Activated CD8-positive, alpha-beta memory T cell treated with anti-CD3 and anti-CD28 coated beads for 36 hours (primary cell): Measurements from ENCODE around the gene NOTCH1. TPM values are rescaled to one million over a fixed set of nuclear protein-coding genes. Genes with fewer than 3 reads are reported as not detected.

Experiments
- CTCF ChIA-PET: fragments of 350-600 bp; sonication (Branson Sonifier 250); formaldehyde crosslinking; loops from one replicate; lab custom pipeline; 2021; ENCODE audit warnings: antibody characterized with exemption; lab: Charles Lee
- POLR2A ChIA-PET: fragments of 350-600 bp; sonication (Branson Sonifier 250); formaldehyde crosslinking; loops from one replicate; lab custom pipeline; 2021; ENCODE audit warnings: antibody characterized with exemption; lab: Charles Lee
- total RNA-seq, 2 experiments: library from RNA; stranded (reverse); gene quantifications; one replicate each; pipeline ENCODE4 v1.2.3, GENCODE V29; 2021

NOTCH1 gene
- total RNA-seq, 2 experiments from 2014 or later: 69.5 to 71.4 TPM

GRCh38 chr9:136501686-136502085 is 44.2 kb downstream of the NOTCH1 start:
- ChIA-PET POLR2A (no interaction called here), CTCF (interaction anchor here (1.7 to 2.0 kb wide), 2 partner anchors 14 to 17 kb away, joined by 4 to 5 read pairs; no protein-coding TSS in a partner anchor)

GRCh38 chr9:136499935-136500910 is 45.6 kb downstream of the NOTCH1 start:
- POLR2A ChIA-PET: no interaction called here
- CTCF ChIA-PET: no interaction called here

DNA sequence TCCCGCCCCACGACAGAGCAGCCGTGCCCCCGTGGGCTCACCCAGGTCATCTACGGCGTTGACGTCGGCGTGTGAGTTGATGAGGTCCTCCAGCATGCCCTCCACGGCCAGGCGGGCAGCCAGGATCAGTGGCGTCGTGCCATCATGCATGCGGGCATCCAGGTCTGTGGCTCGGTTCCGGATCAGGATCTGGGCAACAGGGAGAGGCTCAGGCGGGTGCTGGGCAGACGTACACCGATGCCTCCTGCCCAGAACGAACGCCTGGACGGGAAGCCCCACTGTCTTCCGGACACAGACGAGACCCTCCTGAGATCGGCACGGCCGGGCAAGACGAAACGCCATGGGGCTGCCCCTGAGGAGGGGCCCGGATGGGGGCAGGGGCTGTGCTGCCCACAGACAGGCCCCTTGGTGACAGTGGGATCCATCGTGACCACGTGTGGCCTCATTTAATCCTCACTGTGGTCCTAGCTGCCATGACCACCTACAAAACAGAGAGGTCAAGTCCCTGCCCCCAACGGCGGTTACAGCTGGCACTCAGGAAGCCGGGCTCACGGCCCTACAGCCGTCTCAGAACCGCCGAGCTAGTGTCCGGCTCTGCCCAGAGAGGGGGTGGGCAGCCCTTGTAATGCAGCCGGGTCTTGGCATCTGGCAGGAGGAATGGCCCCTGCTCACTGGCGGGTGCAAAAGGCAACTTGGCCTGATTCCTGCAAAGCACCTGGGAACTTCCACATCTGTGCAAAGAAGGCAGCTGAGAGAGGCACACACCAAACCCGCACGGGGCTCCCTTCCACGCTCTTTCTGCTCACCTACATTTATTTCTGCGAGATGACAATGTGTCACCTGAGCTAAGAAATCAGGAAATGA is 46.5 kb downstream of the NOTCH1 start:
- POLR2A ChIA-PET: no interaction called here
- CTCF ChIA-PET: no interaction called here

GRCh38 chr9:136497916-136498695 is 47.7 kb downstream of the NOTCH1 start:
- CTCF ChIA-PET: no interaction called here
- POLR2A ChIA-PET: interaction anchor here (0.6 kb wide), 1 partner anchor 49 kb away, joined by 4 read pairs; no protein-coding TSS in a partner anchor

- POLR2A ChIA-PET: no interaction called here
- CTCF ChIA-PET: no interaction called here
Measured at GRCh38 chr9:136496801-136497620, 48.8 kb downstream of the NOTCH1 start.

DNA sequence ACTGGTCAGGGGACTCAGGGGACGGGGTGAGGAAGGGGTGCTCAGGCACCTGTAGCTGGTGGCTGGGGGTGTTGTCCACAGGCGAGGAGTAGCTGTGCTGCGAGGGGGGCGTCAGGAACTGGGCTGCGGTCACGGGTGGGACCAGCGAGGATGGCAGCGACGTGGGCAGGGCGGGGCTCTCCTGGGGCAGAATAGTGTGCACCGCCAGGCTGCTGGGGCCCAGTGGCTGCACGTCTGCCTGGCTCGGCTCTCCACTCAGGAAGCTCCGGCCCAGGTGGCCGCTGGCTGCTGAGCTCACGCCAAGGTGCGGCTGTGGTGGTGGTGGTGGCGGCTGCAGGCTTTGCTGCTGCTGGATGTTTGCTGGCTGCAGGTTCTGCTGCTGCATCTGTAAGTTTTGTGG is 49.7 kb downstream of the NOTCH1 start:
- POLR2A ChIA-PET: no interaction called here
- CTCF ChIA-PET: interaction anchor here (1.0 to 1.4 kb wide), 2 partner anchors 10 to 130 kb away, joined by 3 read pairs; no protein-coding TSS in a partner anchor

DNA sequence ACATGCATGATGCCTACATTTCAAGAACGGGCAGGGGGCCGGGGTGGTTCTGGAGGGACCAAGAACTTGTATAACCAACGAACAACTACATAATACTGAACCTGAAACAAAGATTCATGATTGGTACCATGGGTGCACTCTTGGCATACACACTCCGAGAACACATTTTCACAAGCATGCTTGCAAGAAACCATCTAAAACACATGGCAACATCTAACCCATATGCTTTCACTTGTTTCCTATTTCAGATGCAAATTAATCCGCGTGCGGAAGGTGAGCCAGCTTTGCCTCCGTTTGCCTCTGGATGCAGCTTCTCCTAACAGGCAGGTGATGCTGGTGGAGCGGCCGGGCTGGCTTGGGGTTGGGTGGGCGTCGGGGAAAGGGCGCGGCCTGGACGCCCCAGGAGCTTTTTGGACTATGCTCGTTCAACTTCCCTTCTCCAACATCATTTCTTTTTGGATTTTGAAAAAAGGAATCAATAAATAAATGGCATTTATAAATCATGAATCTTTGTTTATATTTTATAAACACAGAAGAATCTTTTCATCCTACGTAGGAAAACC is 50.5 kb downstream of the NOTCH1 start:
- CTCF ChIA-PET: interaction anchor here (0.8 to 1.4 kb wide), 3 partner anchors 9 to 131 kb away, joined by 3 read pairs; no protein-coding TSS in a partner anchor
- POLR2A ChIA-PET: no interaction called here

GRCh38 chr9:136494531-136495215 is 51.2 kb downstream of the NOTCH1 start:
- CTCF ChIA-PET: interaction anchor here (1.4 kb wide), 1 partner anchor 137 kb away, joined by 4 read pairs; no protein-coding TSS in a partner anchor
- POLR2A ChIA-PET: no interaction called here

DNA sequence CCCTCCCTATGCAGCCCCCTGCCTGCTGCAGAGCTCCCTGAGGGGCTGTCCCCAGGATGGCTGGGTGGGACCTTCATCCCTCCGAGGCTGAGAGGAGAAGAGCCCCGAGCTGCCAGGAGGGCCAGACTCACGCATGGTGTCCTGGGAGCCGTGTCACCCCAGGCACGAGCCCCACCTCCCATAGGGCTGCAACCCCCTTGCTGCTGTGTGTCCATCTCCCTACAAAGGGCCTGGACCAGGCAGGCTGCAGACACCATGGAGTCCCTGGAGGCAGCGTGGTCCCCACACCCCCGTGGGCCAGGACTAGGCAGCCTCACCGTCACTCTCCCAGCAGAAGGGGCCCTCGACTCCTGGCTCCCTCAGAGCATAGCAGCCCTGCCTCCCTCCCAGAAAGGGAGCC is 51.8 kb downstream of the NOTCH1 start:
- CTCF ChIA-PET: interaction anchor here (0.8 to 1.4 kb wide), 2 partner anchors 138 to 144 kb away, joined by 3 to 4 read pairs; no protein-coding TSS in a partner anchor

DNA sequence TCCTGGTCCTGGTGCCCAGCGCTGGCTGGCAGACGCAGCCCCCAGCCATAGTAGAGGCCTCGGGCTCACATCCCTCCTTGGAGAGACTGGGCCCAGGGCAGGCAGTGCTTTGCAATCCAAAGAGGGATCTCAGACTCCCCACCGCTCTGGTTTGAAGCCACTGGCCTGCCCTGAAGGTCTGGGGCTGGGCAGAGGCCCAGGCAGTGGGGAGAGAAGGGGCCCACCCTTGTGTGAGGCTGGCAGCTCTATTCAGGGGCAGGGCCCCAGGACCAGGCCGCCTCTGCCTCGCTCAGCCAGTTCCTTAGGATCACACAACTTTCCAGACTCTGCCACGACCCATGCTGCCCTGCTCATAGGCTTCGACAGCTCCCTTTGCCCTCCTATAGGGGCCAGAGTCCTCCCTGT is 52.3 kb downstream of the NOTCH1 start:
- POLR2A ChIA-PET: no interaction called here
- CTCF ChIA-PET: interaction anchor here (0.8 to 1.4 kb wide), 2 partner anchors 138 to 145 kb away, joined by 3 to 4 read pairs; no protein-coding TSS in a partner anchor

More for the DNA sequence above, 51.8 kb downstream of the NOTCH1 start:
- POLR2A ChIA-PET: no interaction called here

DNA sequence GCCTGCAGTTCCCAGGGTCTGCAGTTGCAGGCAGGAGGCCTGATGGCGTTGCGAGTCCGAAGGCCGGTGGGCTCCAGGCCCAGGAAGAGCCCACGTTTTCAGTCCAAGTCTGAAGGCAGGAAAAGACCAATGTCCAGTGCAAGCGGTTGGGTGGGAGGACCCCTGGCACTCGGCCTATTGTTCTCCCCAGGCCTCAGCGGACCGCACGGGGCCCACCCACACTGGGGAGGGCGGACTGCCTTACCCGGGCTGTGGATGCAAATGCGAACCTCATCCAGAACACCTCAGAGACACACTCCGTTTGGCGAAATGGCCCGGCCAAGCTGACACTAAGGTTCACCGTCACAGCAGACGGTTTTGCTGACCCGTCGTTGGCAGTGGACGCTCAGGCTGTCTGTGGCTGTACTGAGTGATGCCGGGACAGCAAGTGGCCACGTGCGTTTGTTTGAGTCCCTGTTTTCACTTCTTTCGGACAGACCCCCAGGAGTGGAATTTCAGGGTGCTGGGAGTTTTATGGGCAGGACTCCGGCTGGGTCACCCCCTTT is 52.8 kb downstream of the NOTCH1 start:
- ChIA-PET CTCF (no interaction called here), POLR2A (no interaction called here)

GRCh38 chr9:136489731-136490130 is 56.1 kb downstream of the NOTCH1 start:
- POLR2A ChIA-PET: no interaction called here
- CTCF ChIA-PET: interaction anchor here (0.7 to 6.3 kb wide), 12 partner anchors 20 to 746 kb away, joined by 3 to 55 read pairs (median 14); no protein-coding TSS in a partner anchor

DNA sequence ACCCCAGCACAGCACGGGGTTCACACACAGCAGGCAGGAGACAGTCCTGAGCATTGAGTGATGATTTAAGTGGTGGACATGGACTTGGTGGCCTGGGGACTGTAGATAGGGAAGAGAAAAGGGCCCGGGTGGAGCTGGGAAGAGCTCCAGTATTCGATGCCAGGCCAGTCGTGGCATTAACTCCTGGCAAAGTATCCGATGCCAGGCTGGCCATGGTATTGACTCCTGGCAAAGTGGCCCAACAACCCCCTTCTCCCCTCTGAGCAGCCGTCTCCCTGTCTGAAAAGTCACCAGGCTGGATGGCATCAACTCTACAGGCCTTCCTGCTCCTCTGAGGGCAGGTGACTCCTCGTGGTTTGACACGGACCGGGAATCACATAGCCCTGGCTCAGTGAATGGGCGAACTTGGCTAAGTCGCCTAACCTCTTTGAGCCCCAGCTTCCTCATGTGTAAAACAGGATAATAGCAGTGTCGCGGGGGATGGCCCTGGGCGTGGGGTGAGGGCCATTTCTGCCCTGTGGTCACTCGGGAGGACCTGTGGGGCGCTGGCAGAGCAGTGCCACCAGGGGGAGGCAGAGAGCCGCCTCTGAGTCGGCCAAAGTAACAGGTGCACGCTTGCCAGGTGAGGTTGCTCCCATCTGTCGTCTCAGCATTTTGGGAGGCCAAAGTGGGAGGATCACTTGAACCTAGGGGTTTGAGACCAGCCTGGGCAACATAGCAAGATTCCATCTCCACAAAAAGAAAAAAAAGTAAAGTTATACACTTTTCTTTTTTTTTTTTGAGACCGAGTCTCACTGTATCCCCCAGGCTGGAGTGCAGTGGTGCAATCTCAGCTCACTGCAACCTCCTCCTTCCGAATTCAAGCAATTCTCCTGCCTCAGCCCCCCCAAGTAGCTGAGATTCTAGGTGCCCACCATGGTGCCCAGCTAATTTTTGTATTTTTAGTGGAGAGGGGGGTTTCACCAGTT is 57.3 kb downstream of the NOTCH1 start:
- CTCF ChIA-PET: interaction anchor here (0.6 to 6.3 kb wide), 26 partner anchors 14 to 1028 kb away, joined by 3 to 55 read pairs (median 4); no protein-coding TSS in a partner anchor
- POLR2A ChIA-PET: interaction anchor here (0.6 kb wide), 1 partner anchor 97 kb away, joined by 4 read pairs; no protein-coding TSS in a partner anchor

- ChIA-PET CTCF (interaction anchor here (0.8 to 6.3 kb wide), 21 partner anchors 15 to 215 kb away, joined by 3 to 55 read pairs (median 4); no protein-coding TSS in a partner anchor), POLR2A (no interaction called here)
Measured at GRCh38 chr9:136487672-136488071, 58.2 kb downstream of the NOTCH1 start.
